ENCODE data around the gene EYS.

The EYS gene

DNA sequence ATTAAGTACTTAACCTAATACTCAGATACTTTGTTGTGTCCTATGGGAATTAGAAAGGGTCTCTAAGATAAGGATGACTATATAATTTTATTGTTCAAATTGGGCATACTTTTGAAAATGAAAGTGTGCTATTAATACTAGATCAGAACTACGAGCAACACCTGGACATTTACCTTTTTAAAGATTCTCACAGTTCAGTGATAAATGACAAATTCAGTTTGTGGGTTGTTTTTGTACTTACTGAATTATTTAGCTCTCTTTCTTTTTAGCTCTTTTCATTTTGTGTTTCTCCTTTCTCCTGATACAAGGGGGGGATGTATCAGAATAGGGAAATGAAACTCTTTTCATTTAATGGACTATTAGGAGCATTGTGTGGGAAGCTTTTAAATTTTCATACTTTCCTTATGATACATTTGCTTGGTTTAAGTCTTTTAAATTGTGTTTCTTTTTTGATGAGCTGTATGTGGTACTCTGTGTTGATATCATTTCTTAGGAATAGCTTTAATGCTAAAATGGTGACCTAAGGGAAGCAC lies 2023.9 kb downstream of the EYS start:
- no peak for DNase-seq

DNA sequence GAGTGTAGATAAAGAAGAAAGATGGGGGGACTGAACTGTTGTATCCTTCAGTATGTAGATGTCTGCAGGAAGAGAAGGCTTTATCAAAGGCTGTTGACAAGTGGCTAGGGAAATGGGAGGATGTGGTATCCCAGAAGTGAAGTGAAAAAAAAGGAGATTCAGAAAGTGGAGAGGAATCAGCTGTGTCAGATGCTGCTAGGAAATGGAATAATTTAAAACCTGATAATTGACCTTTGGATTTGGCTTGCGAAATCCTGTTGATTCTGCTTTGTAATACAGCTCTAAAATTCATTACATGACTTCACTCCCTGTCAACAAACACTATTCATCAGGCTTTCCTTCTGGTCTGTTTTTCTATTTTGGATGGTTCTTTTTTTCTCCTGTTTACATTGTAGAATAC lies 2029.7 kb downstream of the EYS start:
- DNase-seq: no peak

DNA sequence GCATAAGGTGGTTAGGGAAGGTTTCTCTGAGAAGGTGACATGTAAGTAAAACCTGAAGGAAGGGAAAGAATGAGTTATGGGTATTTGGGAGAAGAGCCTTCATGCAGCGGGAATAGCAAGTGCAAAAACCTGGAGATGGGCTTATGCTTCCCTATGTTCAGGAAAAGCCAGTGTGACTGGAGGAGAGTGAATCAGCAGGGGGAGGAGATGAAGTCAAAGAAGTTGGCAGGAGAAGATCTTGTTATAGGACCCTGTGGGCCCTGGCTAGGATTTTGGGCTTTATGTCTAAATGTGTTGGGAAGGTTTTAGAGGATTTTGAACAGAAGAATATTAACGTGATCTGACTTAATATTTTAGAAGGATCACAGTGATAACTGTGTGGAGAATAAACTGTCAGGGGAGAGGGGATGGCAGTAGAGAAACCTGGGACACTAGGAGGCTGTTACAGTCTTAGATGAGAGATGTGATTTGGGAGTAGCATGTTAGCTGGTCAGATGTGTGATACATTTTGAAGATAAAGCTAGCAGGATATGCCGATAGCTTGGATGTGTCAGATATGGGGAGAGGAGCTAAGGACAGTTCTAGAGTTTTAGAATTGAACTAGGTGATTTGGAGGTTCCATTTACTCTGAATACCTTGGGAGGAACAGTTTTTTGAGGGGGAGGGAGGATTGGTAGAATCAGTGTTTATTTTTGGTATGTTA lies 2030.5 kb downstream of the EYS start:
- no peak for DNase-seq

DNA sequence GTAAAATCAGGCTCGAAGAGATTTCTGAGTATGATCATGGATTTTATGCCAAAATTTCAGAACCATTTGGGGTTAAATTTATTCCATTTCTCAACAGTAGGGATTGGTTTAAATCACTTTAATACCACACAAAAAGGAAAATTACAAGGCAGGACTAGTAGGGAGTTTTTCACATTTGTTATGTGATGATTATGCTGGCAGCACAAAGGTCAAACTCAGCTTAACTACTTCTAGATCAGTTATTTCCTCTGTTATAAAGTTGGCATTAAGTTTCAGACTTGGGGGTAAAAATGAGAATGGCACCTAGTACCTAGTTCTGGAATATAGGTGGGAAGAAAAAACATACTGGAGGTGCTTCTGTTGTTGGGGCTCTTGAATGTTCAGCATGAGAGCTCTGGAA lies 2031.9 kb downstream of the EYS start:
- no peak for DNase-seq

DNA sequence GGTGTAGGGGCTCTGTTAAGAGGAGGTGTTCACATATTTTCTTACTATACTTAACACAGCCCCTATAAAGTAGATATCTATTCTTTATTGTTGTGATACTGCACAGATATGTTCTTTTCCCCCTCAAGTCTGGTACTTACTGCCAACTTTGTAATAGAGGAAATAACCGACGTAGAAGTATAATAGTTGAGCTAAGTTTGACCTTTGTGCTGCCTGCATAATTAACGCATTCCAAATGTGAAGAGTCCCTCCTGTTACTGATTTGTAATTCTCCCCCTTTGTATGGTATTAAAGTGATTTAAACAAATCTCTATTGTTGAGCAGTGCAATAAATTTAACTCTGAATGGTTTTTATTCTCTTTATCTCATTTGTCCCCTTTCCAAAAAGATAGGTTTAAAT lies 2032.4 kb downstream of the EYS start:
- DNase-seq: no peak

DNA sequence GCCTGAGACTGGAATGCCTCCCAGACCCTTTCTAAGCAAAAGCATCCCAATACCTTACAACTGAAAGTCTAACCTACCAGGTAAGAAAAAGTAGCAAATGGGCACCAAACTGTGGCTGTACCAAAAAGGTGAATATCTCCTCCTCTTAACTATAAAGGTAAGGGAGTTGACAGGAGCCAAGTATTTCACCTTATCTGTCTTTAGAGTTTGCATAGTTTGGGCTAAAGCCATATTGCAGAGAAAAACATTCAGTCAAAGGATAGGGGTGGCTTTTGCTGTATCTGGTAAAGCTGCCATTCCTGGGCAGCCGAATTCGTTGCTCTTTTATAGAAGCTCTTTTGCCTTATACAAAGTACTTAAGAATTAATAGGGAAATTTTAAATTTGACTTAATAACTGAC lies 2033.3 kb downstream of the EYS start:
- DNase-seq: no peak

DNA sequence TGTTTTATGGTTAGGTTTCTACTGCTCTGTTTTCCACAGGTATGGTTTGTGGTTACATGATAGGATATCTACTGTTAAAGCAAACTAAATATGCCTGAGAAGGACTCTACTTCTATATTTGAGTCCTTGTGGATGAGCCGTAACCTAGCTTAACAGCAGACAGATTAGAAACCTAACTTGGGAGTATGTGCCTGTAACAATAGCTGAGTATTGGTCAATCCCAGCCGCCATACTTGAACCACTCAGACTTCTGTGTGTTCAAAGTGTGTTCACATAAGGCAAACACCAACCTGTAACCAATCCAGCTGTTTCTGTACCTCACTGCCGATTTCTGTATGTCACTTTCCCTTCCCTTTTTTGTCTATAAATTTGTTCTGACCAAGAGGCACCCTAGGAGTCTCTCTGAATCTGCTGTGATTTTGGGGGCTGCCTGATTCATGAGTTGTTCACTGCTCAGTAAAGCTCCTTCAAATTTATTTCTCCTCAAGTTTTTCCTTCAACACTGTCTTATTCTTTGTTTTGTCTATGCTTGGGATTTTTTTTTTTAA lies 2034.4 kb downstream of the EYS start:
- DNase-seq: no peak

DNA sequence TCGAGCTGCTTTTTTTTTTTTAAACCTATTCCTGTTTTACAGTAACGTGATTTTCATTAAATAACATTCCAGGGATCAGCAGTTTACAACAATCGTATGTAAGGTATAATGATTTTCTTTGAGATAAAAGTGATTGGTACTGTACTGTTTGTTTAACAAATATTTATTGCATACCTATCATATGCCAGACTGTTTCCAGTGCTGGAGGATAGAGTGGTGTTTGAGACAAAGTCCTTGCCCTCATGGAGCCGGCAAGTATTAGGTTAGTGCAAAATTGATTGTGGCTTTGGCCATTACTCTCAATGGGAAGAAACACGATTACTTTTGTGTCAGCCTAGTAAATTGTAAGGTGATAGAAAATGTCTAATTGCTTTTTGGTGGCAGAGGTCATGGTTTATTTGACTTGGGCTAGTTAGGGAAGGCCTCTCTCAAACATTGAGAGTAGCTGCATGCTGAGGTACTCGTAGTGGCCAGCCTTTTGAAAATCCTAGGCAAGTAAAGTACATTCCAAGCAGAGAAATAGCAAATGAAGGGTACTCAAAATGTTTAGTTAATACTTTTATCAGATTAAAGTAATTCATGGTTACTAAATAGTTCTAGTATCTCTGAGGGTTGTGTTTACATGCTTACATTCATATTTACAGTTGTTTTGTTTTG lies 2035.8 kb downstream of the EYS start:
- no peak for DNase-seq

All from CD4-positive, alpha-beta T cell treated with Interleukin-17A for 1 hour (primary cell).